Measurements from ENCODE around the gene SLC18A3. TPM values are rescaled to one million over a fixed set of nuclear protein-coding genes. Genes with fewer than 3 reads are reported as not detected.

SLC18A3 gene
- total RNA-seq, 1 donor from 2014 or later: not detected

- Histone ChIP-seq H3K4me1 (peaks cover 1 to 3% of the 10 kb centered on the region in 2 donors), H3K4me3 (no peak overlapping the region), H3K9me3 (no peaks in the 10 kb centered on the region), H3K27ac (no peak overlapping the region), H3K27me3 (no peaks in the 10 kb centered on the region), H3K36me3 (no peaks in the 10 kb centered on the region)
- TF ChIP-seq CTCF (IDR thresholded peaks at IDR 0.05): no peak
- DNase-seq (ENCODE audit: low spot score in 2 of 2): no peak
- intact Hi-C loops (cut with DNase I): no loop called here
Observed at GRCh38 chr10:49569031-49569631, 41.0 kb upstream of the SLC18A3 start.

- no peak overlapping the region for H3K4me3 ChIP-seq
- H3K27ac ChIP-seq: no peak overlapping the region
- no peaks in the 10 kb centered on the region for H3K36me3 ChIP-seq
- no peak for TF ChIP-seq CTCF (IDR thresholded peaks at IDR 0.05)
- intact Hi-C loops (cut with DNase I): no loop called here
- H3K4me1 ChIP-seq: no peaks in the 10 kb centered on the region
- no peaks in the 10 kb centered on the region for H3K27me3 ChIP-seq
- H3K9me3 ChIP-seq: no peaks in the 10 kb centered on the region
- DNase-seq (ENCODE audit: low spot score in 2 of 2): no peak
Observed at GRCh38 chr10:49571388-49571787, 38.7 kb upstream of the SLC18A3 start.

GRCh38 chr10:49572594-49573114 lies 37.5 kb upstream of the SLC18A3 start:
- Histone ChIP-seq H3K36me3 (no peaks in the 10 kb centered on the region), H3K4me3 (no peak overlapping the region), H3K27ac (no peak overlapping the region), H3K27me3 (no peaks in the 10 kb centered on the region), H3K4me1 (no peaks in the 10 kb centered on the region), H3K9me3 (no peaks in the 10 kb centered on the region)
- DNase-seq (ENCODE audit: low spot score in 2 of 2): no peak
- intact Hi-C loops (cut with DNase I): no loop called here
- TF ChIP-seq CTCF (IDR thresholded peaks at IDR 0.05): no peak

- DNase-seq (ENCODE audit: low spot score in 2 of 2): no peak
- H3K36me3 ChIP-seq: no peaks in the 10 kb centered on the region
- H3K4me1 ChIP-seq: no peaks in the 10 kb centered on the region
- H3K27ac ChIP-seq: no peak overlapping the region
- no peak for TF ChIP-seq CTCF (IDR thresholded peaks at IDR 0.05)
- H3K4me3 ChIP-seq: no peak overlapping the region
- intact Hi-C loops (cut with DNase I): no loop called here
- H3K27me3 ChIP-seq: no peaks in the 10 kb centered on the region
- no peaks in the 10 kb centered on the region for H3K9me3 ChIP-seq
Observed at GRCh38 chr10:49575489-49576072, 34.5 kb upstream of the SLC18A3 start.

- no peaks in the 10 kb centered on the region for H3K9me3 ChIP-seq
- DNase-seq (ENCODE audit: low spot score in 2 of 2): no peak
- intact Hi-C loops (cut with DNase I): no loop called here
- H3K27me3 ChIP-seq: no peaks in the 10 kb centered on the region
- no peaks in the 10 kb centered on the region for H3K36me3 ChIP-seq
- no peak overlapping the region for H3K27ac ChIP-seq
- no peak for TF ChIP-seq CTCF (IDR thresholded peaks at IDR 0.05)
- no peaks in the 10 kb centered on the region for H3K4me1 ChIP-seq
- H3K4me3 ChIP-seq: no peak overlapping the region
Observed at GRCh38 chr10:49577182-49577925, 32.8 kb upstream of the SLC18A3 start.
